NCI-H524 (cell line): Measurements from ENCODE around the gene USP14.

Experiments used
- DNase-seq, 2 experiments: peaks; one replicate each; lab custom pipeline; 2025; lab: John Stamatoyannopoulos, UW

USP14 gene

DNA sequence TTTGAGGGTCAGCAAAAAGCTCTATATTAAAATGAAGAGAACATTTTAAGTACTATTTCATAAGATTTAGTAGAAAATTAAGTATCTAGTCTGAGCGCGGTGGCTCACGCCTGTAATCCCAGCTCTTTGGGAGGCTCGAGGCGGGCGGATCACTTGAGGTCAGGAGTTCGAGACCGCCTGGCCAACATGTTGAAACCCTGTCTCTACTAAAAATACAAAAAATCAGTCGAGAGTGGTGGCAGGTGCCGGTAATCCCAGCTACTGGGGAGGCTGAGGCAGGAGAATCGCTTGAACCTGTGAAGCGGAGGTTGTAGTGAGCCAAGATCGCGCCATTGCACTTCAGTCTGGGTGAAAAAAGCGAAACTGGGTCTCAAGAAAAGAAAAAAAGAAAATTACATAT lies 1.6 kb downstream of the USP14 start:
- DNase-seq, result no peak

DNA sequence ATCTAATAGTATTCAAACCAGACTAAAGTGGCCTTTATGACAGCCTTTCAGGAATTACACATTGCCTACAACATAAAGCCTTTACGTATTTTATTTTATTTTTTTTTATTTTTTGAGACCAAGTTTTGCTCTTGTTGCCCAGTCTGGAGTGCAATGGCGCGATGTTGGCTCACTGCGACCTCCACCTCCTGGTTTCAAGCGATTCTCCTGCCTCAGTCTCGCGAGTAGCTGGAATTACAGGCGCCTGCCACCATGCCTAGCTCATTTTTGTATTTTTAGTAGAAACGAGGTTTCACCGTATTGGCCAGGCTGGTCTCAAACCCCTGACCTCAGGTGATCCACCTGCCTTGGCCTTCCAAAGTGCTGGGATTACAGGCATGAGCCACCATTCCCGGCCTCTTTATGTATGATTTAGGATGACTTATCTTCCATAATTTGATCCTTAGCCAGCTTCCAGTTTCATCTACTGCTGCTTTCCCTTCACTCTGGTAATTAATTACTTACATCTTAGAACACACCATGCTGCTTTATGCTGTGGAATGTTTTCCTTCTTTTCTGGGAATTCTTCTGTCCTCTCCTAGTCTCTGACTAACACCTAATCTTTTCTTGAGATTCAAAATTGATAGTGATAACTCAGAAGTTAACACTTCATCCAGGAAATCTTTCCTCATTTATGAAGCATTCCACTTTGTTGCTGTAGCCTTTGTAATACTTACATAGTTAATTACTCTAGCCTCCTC lies 2.6 kb downstream of the USP14 start:
- DNase-seq, result no peak

DNA sequence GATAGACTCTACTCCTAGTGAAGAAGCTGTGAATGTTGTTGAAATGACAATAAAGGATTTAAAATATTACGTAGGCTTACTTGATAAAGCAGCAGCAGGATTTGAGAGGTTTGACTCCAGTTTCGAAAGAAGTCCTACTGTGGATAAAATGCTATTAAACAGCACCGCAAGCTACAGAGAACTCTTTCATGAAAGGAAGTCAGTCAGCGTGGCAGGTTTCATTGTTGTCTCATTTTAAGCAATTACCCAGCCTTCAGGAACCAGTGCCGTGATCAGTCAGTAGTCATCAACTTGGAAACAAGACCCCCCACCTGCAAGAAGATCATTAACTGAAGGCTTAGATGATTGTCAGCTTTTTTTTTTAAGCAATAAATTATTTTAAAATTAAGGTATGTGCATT lies 14.0 kb downstream of the USP14 start:
- DNase-seq, result no peak

DNA sequence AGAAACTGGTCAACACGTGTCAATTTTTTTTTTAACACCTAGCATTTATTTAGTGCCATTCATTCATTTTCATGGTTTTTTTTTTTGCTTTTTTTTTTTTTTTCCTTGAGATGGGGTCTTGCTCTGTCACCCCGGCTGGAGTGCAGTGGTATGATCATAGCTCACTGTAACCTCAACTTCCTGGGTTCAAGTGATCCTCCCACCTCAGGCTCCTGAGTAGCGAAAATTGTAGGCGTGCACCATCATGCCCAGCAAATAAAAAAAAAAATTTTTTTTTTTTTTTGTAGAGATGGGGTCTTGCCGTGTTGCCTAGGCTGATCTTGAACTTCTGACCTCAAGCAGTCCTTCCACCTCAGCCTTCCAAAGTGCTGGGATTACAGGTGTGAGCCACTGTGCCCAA lies 21.1 kb downstream of the USP14 start:
- DNase-seq, result no peak

DNA sequence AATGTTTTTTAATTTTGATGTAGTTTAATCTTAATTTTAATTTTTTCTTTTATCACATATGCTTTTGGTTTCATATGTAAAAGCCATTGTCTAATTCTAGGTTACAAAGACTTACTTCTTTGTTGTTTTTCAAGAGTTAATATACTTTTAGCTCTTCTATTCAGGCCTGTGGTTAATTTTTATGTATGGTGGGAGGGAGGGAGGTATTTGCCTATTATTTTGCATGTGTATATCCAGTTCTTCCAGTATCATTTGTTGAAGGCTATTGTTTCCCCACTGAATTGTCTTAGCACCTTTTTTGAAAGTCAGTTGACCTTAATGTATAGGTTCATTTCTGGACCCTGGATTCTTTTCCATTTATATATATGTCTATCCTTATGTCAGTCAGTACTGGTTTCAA lies 23.4 kb downstream of the USP14 start:
- no peak for DNase-seq

DNA sequence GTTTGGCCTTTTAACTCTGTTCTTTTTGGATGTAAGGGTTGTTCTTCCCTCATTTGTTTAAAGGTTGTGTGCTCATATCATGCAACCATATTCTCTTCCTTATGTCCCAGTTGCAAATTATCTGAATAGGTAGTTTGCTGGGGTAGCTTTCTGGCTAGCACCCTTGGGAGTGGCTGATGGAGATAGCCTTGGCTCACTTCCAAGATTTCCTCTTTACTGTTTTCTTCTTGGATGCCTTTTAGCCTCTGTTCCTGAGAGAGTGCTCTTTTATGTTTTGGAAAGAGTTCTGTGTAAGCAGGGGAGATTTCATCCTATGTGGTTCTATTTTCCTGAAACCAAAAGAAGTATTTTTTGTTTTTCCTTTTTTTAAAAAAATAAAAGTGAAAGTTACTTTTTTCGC lies 25.4 kb downstream of the USP14 start:
- no peak for DNase-seq

DNA sequence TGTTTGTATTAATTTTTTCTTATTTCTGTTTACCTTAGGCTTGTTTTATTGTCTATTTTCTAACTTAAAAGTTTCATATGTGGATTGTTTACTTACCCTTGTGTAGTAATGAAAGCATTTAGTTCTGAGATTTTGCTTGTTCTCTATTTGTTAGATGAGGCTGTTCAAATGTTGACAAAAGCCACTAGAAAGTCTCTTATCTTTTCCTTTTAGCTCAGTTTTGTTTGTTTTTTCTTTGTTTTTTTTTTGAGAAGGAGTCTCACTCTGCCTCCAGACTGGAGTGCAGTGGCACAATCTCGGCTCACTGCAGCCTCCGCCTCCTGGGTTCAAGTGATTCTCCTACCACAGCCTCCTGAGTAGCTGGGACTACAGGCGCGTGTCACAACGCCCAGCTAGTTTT lies 30.9 kb downstream of the USP14 start:
- DNase-seq, result no peak

DNA sequence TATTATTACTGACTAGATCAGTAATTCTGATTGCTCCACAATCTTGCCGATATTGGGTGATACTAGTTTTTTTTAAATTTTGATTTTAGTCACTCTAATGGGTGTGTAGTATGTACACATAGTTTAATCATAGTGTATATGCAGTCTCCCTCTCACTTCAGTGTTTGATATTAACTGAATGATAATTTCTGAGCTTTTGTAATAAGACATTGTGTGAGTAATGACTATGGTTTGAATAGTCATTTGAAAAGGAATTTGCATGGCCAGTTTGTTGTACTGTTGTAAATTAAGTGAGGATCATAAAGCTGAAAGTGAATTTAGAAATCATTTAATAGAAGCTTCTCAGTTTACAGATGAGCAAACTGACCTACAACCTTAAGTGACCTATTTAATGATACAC lies 33.4 kb downstream of the USP14 start:
- DNase-seq, result no peak

DNA sequence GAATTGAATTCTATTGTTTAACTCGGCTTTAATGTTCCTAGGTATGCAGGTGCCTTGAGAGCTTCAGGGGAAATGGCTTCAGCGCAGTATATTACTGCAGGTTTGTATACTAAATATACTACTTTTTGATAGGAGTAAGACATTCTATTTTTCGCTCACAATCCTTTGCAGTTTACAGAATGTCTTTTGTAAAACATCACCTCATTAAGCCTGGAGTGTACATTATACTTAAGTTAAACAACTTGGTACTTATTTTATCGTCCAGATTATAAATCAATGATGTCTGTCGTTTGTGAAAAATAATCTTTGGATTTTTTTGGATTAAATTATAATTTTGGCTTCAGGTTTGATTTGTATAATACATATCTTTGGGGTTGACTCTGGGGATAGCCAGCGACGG lies 34.4 kb downstream of the USP14 start:
- no peak for DNase-seq

DNA sequence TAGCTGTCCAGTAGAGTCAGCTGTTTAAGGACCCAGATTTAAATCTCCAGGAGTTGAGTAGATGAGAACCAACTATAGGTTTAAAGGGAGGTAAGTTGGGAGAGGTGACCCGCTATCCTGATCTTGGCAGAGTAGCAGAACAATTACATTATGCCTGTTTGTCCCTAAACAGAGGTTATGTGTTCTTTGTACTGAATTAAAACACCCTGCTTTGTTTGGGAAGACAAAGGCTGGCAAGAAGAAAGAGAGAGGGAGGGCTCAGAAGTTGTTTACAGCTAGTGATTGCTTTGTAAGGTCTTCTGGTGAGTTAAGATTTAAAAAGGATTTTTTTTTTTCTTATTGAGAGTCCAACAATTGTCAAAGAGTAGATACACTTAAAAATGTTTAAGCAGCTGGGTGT lies 37.3 kb downstream of the USP14 start:
- DNase-seq, result no peak

DNA sequence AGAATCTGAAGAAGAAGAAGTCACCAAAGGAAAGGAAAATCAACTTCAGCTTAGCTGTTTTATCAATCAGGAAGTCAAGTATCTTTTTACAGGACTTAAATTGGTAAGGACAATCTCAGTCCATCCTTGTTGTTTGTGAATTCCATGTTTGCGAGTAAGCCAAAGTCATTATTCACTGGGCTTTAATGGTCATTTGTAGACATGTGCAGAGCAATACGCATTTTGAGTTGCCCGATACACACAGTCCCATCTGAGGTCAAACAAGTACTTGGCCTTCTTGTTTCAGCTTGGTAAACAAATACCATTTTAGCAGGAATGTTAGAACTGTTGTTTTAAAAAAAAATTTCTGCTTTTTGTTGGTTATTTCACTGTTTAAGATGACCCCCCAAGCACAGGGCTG lies 40.9 kb downstream of the USP14 start:
- no peak for DNase-seq

DNA sequence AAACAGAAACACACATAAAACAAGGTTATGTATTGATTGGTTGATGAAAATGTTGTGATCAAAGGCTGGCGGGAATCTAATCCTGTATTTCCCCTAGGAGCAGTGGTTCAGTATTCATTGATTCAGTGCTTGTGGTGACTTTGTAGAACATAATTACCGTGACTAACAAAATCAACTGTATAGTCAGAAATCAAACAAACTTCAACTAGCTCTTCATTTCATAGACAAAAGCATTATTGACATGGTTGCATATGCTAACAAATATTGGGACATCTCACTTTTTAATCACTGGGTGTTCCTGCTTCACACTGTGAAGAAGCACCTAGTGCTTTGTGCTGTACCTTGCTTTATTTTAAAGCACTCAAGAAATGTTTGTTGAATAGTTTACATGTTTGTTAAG lies 41.4 kb downstream of the USP14 start:
- DNase-seq, result no peak

DNA sequence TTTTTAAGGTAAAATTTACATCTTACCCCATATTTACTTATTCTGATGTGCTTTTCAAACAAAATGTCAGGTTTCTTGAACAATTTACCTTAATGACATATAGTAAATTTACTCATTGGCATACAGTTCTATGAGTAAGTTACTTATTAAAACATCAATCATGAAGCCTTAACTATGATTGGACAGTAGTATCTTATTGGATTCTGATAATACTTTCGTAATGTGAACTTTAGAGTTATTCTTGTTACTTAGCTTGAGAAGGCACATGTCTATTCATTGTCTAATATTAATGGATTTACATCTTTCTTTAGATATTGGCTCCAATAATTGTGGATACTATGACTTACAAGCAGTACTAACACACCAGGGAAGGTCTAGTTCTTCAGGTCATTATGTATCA lies 51.7 kb downstream of the USP14 start:
- DNase-seq, result no peak

DNA sequence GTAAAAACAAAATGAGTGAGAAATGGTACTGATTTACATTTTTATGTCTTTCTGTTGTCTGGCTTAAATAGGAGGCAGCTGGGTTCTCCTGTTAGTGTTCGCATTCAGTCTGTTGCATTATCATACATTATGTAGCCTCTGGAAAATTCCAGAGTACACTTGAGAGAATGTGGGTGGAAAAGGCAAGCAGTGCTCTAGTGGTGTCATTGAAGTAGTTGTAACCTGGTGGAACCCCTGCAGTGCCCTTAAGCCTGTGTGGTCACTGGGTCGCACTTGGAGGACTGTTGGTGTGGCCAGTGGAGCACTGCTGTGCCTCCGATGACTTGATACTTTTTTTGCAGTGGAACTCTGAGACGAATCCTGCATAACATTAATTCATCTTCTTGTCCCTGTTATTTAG lies 52.4 kb downstream of the USP14 start:
- DNase-seq, result no peak

DNA sequence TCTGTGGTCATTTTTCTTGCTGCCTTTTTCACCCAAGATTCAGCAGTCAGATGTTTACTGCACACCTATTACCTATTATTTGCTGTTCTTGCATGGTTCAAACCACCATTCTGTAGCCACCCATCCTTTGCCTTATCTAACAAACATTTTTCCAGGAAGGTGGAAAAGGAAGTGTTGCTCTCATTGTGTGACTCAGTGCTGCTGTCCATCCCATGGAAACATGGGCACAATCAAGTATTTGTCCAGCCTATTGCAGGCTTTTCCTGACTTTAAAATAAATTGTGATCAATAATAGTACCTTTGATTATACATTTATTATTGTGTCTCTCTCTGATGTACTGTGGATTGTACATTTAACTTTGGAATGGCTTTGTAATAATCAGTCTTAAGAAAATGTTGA lies 53.2 kb downstream of the USP14 start:
- no peak for DNase-seq

DNA sequence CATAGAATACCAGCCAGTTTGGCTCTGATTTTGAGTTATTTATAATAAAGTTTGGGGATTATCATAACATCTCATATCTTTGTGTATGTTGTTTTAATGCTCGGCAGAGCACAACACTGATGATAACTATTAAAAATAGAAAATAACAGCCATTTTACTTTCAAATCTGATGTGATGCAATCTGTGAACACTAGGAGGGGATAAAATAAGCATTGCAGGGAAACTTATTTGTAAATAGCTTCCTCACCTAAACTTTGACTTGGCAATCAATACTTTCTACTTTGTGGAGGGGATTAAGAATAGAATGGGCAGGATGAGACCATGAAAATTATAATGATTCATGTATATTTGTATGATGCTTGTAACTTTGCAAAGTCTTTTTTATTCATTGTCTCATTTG lies 54.4 kb downstream of the USP14 start:
- no peak for DNase-seq

DNA sequence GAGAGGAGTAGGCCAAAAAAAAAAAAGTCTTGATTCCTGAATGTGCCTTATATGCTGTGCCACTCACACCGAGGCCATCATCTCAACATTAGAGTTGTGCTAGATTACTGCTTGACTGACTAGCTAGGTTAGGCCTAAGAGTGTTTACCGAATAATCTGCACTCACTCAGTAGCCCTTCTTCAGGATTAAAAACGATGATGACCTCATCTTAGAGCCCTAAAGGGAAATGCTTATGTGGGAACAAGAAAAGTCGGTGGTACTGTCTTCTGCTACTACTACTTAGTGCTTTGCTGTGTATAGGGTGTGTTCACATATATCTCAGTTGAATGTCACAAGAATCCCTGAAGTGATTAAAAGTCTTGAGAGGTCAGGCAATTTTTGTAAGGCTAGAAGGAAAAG lies 55.1 kb downstream of the USP14 start:
- DNase-seq, result no peak

DNA sequence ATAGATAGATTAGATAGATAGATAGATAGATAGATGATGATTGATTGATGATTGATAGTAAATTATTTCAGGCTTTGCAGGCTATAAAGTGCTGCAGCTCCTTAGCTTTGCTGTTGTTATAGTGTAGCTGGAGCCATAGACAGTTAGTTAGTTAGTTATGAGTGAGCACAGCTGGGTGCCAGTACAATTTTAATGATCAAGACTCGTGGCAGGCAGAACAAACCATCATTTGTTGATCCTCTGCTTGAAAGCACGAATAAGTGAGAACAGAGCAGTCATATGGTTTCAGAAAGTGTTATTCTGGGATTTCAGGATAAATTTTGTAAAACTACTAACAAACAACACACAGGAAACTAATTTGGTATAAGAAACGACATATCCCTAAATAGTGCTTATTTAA lies 55.6 kb downstream of the USP14 start:
- DNase-seq, result no peak

DNA sequence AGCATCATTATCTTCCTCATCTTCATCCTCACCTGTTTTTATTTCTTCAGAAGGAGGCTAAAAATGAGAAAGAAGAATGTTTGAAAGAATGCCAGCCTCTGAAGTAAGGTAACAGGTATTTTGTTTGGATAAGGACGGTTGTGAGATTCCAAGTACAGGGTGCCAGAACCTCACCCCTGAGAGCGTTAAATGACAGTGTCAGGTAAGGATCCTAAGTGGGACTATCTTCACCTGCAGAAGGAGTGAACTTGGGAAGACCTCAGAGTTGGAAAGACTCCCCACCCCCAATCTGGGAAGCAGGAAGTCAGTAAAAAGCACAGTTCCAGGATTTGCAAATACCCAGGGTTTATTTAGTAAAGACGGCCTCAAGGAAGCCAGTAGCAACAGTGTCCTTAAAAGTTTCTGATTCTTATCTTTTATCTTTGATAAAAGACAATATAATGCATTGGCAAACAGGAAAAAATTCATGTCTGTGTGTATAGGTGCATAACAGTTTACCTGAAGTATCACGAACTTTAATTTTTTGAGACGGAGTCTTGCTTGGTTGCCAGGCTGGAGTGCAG lies 57.2 kb downstream of the USP14 start:
- DNase-seq, result no peak

DNA sequence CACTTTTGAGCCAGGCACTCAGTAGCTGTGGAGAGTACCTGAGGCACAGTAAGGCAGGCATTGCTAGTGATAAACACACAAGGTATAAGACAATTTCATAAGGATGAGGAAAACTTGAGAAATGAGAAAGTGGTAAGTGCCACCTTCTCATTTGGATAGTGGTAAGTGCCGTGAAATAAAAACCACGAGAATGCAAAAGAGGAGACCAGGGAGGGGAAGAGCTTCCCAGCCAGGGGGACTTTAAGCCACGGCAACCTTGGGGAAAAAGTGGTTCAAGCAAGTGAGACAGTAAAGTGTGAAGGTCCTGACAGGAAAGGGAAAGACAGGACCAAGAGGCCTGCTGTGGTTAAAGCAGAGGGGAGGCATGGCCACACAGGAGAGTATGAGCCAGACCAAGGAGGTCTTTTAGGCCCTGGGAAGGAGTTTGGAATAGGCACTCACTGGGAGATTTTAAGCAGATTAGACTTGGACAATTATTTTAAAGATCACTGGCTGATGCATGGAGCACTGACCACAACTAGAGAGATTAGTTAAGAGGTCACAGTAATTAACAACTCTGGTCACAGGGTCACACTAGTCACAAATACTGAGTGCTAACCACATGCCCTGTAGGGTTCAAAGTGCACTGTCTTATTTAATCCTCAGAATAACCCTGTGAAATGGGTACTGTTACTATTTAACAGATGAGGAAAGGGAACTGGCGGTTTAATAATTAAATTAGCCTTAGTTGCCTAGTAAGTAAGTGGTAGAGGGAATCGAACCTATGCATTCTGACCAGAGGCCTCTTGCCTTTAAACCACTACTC lies 59.4 kb downstream of the USP14 start:
- DNase-seq, result no peak

DNA sequence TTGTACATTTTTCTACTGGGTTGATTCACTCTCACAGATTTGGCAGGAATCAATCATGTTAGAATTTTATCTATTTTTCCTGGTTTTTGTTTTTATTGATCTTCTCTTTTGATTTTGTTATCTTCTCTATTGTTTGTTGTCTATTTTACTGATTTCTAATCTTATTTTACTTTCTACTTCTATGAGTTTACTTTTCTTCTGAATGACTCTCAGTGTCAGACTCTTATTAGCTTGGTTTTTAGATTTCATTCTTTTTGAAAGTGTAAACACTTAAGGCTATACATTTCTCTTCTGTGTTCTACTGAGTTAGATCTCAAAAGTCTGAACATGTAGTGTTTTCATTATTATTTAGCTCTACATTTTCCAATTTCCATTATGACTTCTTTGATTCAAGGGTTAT lies 62.4 kb downstream of the USP14 start:
- no peak for DNase-seq

DNA sequence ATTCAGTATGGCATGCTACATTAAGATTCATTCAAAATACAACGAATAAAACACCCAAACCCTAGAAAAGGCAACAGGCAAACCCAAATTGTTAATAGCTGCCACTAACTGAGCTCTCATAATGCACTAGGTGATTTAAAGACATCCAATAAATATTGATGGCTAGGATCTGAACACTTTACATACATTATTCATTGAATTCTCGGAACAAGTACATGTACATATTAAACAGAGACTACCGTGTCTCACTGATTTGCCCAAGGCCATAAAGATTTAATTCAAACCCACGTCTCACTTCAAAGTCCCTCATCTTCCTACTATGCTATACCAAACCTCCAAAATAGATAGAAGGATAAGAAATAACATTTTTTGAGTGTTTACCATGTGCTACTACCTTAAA lies 67.4 kb downstream of the USP14 start:
- no peak for DNase-seq

DNA sequence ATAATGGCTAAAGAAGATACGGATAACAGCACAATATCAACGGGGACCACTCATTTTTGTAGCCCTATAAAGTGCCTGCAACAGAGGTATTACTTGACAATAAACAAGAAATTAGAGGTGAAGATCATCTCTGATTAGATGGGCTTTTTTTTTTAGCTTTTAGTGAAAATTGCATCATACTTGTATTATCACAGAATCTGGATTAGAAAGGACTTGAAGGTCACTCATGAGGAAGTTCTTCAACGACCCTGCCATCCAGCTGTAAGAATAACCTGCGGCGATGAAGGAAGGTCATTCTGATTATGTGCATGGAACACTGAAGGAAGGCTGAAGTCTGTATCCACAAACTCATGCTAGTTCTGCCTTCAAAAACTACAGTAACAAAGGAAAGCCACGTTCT lies 69.0 kb downstream of the USP14 start:
- DNase-seq, result no peak

DNA sequence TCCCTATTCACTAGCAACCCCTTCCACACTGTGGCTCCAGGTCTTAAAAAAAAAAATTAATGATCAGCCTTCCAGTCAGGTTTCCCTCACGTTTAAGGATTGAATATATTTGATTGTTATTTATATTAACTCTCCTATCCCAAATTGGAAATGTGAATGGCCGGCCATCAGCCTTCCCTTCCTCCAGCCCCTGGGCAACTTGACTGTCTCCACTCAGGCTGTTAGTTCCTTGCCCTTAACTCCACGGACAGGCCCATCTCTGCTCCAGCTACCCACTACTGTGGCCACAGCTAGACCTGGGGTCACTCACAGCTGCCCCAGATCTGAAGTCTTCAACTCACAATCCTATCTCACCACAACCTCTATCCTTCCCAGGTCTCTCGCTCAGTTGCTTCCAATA lies 69.5 kb downstream of the USP14 start:
- no peak for DNase-seq
